K562 (cell line): Measurements from ENCODE around the gene KMT2D. TPM values are rescaled to one million over a fixed set of nuclear protein-coding genes. Genes with fewer than 3 reads are reported as not detected.
A peak's percentile ranks its signal among the peaks of the same experiment; 100 is the strongest.

Experiments used
- ATAC-seq: fragments of 200-7000 bp; cut with Tn5 transposase; 3 replicates; pipeline ENCODE4 v1.9.1; 2020; ENCODE audit warnings: moderate library complexity
- BruUV-seq: library from RNA; stranded (reverse); fragments of 400-500 nt; replicated peaks from 2 replicates; lab custom pipeline; 2021; lab: Mats Ljungman, UMichigan
- CTCF ChIA-PET: fragments of 300-600 bp; formaldehyde crosslinking; extraction: SDS; loops from one replicate; lab custom pipeline; 2021; ENCODE audit warnings: low intra/inter-chr PET ratio; lab: Yijun Ruan, JAX
- POLR2A ChIA-PET: fragments of 300-600, 350-650 bp; sonication (Branson Sonifier 250); formaldehyde crosslinking; extraction: SDS; loops from one replicate; lab custom pipeline; 2021; ENCODE audit warnings: antibody characterized with exemption, inconsistent platforms; lab: Yijun Ruan, JAX
- DNase-seq, 4 experiments: peaks; one replicate each; pipeline versions ENCODE4 v3.0.0 to v3.0.0-alpha.2; 2011 to 2018; ENCODE audit warnings: low spot score in 3 of 4, mixed read lengths in 3 of 4; ENCODE audit errors: extremely low read depth in 1 of 4
- FAIRE-seq: peaks from 2 replicates; lab custom pipeline; 2011; peaks lifted over from hg19 to GRCh38; lab: Jason Lieb, UNC
- H2AFZ ChIP-seq: 2 replicates; pipeline ENCODE4 v1.6.0; 2011; ENCODE audit warnings: low read depth, low read length, control low read depth, inconsistent platforms
- H3K27ac ChIP-seq: fragments of 200-600 bp; 3 replicates; pipeline ENCODE4 v1.8.0; 2011; ENCODE audit warnings: low read depth, mild to moderate bottlenecking, control low read depth, inconsistent platforms, low read length, moderate library complexity, mixed read lengths; ENCODE audit errors: extremely low read depth
- H3K27me3 ChIP-seq, 2 experiments: fragments of 300-600 bp in 1 of 2; 2 replicates in 1 of 2; 3 replicates in 1 of 2; pipeline versions ENCODE4 v1.6.0 to v1.8.0; 2011; ENCODE audit warnings: inconsistent platforms in 2 of 2, low read length in 2 of 2, mild to moderate bottlenecking in 1 of 2, mixed read lengths in 1 of 2, moderate library complexity in 1 of 2; ENCODE audit not compliant: control insufficient read depth in 2 of 2, insufficient read depth in 2 of 2
- H3K36me3 ChIP-seq: fragments of 300-600 bp; 3 replicates; pipeline ENCODE4 v1.8.0; 2011; ENCODE audit warnings: mild to moderate bottlenecking, low read length, inconsistent platforms; ENCODE audit not compliant: control insufficient read depth, insufficient read depth
- H3K4me1 ChIP-seq, 2 experiments: fragments of 200-600 bp in 1 of 2; replicated peaks in 1 of 2; 2 replicates in 1 of 2; 3 replicates in 1 of 2; pipeline versions ENCODE4 v1.5.1 to v1.8.0; 2011; ENCODE audit warnings: inconsistent platforms in 2 of 2, low read length in 2 of 2, mild to moderate bottlenecking in 1 of 2, mixed read lengths in 1 of 2, moderate library complexity in 1 of 2; ENCODE audit not compliant: control insufficient read depth in 2 of 2, insufficient read depth in 2 of 2
- H3K4me2 ChIP-seq: 2 replicates; pipeline ENCODE4 v1.6.1; 2011; ENCODE audit warnings: low read length, control low read depth, inconsistent platforms, mixed read lengths; ENCODE audit not compliant: insufficient read depth
- H3K4me3 ChIP-seq: fragments of 200-600 bp; sonication (generic), shearing (Covaris generic); 2 replicates; pipeline ENCODE4 v1.5.1; 2016; ENCODE audit warnings: control low read depth, inconsistent platforms
- H3K79me2 ChIP-seq: fragments of 200-600 bp; 3 replicates; pipeline ENCODE4 v1.8.0; 2011; ENCODE audit warnings: low read length, inconsistent platforms; ENCODE audit not compliant: control insufficient read depth, insufficient read depth
- H3K9ac ChIP-seq, 2 experiments: 2 replicates each; pipeline versions ENCODE4 v1.6.0 to v1.6.1; 2011; ENCODE audit warnings: low read depth in 2 of 2, low read length in 2 of 2, control low read depth in 1 of 2, inconsistent platforms in 1 of 2, mild to moderate bottlenecking in 1 of 2, mixed read lengths in 1 of 2; ENCODE audit not compliant: insufficient read depth in 1 of 2
- H3K9me1 ChIP-seq: one replicate; pipeline ENCODE4 v1.6.0; 2011; ENCODE audit warnings: inconsistent platforms, mild to moderate bottlenecking, low read length, moderate library complexity; ENCODE audit not compliant: control insufficient read depth, insufficient read depth
- H3K9me3 ChIP-seq: replicated peaks from 2 replicates; pipeline ENCODE4 v1.5.1; 2011; ENCODE audit warnings: low read depth, low read length, inconsistent platforms; ENCODE audit not compliant: control insufficient read depth, insufficient read depth
- H4K20me1 ChIP-seq: replicated peaks from 2 replicates; pipeline ENCODE4 v1.6.1; 2011; ENCODE audit warnings: low read length, inconsistent platforms, mixed read lengths; ENCODE audit not compliant: control insufficient read depth, insufficient read depth
- C11orf30 ChIP-seq: fragments of 450-650 bp; IDR thresholded peaks from 2 replicates; pipeline ENCODE4 v1.6.1; 2016; ENCODE audit warnings: low read depth, mild to moderate bottlenecking
- CBFA2T3 ChIP-seq: fragments of 450-650 bp; IDR thresholded peaks from 2 replicates; pipeline ENCODE4 v1.6.1; 2017
- EP400 ChIP-seq: fragments of 450-650 bp; IDR thresholded peaks from 2 replicates; pipeline ENCODE4 v1.6.1; 2017; ENCODE audit warnings: antibody characterized with exemption, mild to moderate bottlenecking, moderate library complexity
- KDM1A ChIP-seq, 2 experiments: fragments of 450-650 bp; IDR thresholded peaks; 2 replicates each; pipeline ENCODE4 v1.6.1; 2016; ENCODE audit warnings: mild to moderate bottlenecking in 2 of 2
- SMAD4 ChIP-seq: fragments of 250-450 bp; sonication (Bioruptor Pico); conservative IDR thresholded peaks from 2 replicates; pipeline ENCODE4 v1.8.0; 2021; ENCODE audit warnings: inconsistent platforms, mild to moderate bottlenecking, moderate library complexity
- TCF3 ChIP-seq: sonication (generic); formaldehyde crosslinking; IDR thresholded peaks from 2 replicates; pipeline ENCODE4 v1.4.0; 2020; ENCODE audit warnings: mild to moderate bottlenecking, missing genetic modification reagents
- ZSCAN29 ChIP-seq: fragments of 450-650 bp; IDR thresholded peaks from 2 replicates; pipeline ENCODE4 v1.6.1; 2017
- WGBS: fragments of 100-300 bp; shearing (Covaris generic); methylation state at CpG from one replicate; pipeline ENCODE4 v1.1.6; 2016; ENCODE audit warnings: low coverage, mixed read lengths; ENCODE audit not compliant: insufficient coverage; ENCODE audit errors: missing lambda C conversion rate; 5-methylcytosine and 5-hydroxymethylcytosine counted together
- in situ Hi-C: fragments of 300-500 bp; cut with MboI; formaldehyde crosslinking; loops from 4 replicates; pipeline ENCODE4 v1.15.0; 2018; ENCODE audit warnings: inconsistent platforms, mixed read lengths
- intact Hi-C: fragments of 100-400 bp; cut with micrococcal nuclease; formaldehyde crosslinking; loops from 2 replicates; pipeline ENCODE4 v1.14.2; 2022
- polyA plus RNA-seq, 8 experiments: library from polyadenylated mRNA; depleted of rRNA in 4 of 8; stranded (reverse) in 5 of 8; unstranded in 3 of 8; fragments of >200 nt; fragmentation: Nextera tagmentation in 2 of 8; fragmentation: Illumina TruSeq in 1 of 8; extraction: Ambion mirVana in 2 of 8; extraction: Trizol in 1 of 8; gene quantifications; 2 replicates each; pipeline versions ENCODE4 v1.2.1 to v1.2.3, GENCODE V29; 2011 to 2014; ENCODE audit warnings: inconsistent platforms in 1 of 8, missing spikeins in 1 of 8
- total RNA-seq, 7 experiments: library from RNA; depleted of rRNA in 6 of 7; stranded (reverse); fragments of >200 nt in 6 of 7; fragmentation: Illumina TruSeq in 2 of 7; extraction: Trizol in 2 of 7; gene quantifications; 2 replicates each; pipeline versions ENCODE4 v1.2.1 to v1.2.3, GENCODE V29; 2011 to 2021; ENCODE audit warnings: low replicate concordance in 1 of 7
- TF ChIP-seq, protein P1 (sequence below): sonication (generic); formaldehyde crosslinking; IDR thresholded peaks from 2 replicates; pipeline ENCODE4 v1.5.0; 2020; ENCODE audit warnings: missing genetic modification reagents

The KMT2D gene
- total and polyA plus RNA-seq, 9 of the 15 experiments (the other 6 are each of a cell fraction or from before 2014, with no cell fraction given): 0.22 to 93.7 (median 13.7) TPM

DNA sequence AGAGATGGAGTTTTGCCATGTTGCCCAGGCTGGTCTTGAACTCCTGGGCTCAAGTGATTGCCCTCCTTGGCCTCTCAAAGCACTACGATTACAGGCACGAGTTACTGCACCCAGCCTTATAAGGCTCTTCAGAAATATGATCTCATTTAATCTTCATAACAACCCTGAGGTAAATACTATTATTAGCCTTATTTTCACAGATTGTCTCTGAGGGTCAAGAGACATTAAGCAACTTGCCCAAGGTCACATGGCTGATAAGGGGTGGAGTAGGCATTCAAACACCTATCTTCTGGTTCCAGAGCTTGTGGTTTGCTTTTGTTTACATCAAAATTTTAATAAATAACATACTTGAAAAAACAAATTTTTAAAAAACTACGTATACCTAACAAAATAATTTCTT, 47.2 kb downstream of the KMT2D start:
- Histone ChIP-seq H3K4me1 (peaks cover 21 to 30% of the 10 kb centered on the region in 2 experiments; a peak in 4 of 5 replicates), H3K9me3 (no peaks in the 10 kb centered on the region), H3K4me3 (no peak overlapping the region), H4K20me1 (0 out of 2 replicates have a peak, but pooled peaks cover 3% of the 10 kb centered on the region), H3K9me1 (no peaks in the 10 kb centered on the region), H3K9ac (no peak overlapping the region), H3K36me3 (peaks cover 36% of the 10 kb centered on the region), H3K27ac (no peak overlapping the region), H3K79me2 (peaks cover 30% of the 10 kb centered on the region)
- ATAC-seq (no peak), FAIRE-seq (no peak), DNase-seq (no peak)
- POLR2A ChIA-PET: interaction anchor here (0.6 to 5.2 kb wide), 4 partner anchors 11 to 365 kb away, joined by 3 to 78 read pairs (median 3); partner anchors contain the start of gene DDN
- intact Hi-C loops: no loop called here
- no TSS peak for BruUV-seq
- TF ChIP-seq SMAD4 (CRISPR knock-in tag) (no peak), CBFA2T3 (0 out of 2 replicates have a peak, but pooled peaks have one; percentile 12), EP400 (no peak), C11orf30 (no peak), ZSCAN29 (no peak), TCF3 (CRISPR knock-in tag) (0 out of 2 replicates have a peak, but pooled peaks have one; percentile 15), KDM1A (IDR thresholded peaks at IDR 0.05) (no peak)
- TF ChIP-seq, protein P1, sequence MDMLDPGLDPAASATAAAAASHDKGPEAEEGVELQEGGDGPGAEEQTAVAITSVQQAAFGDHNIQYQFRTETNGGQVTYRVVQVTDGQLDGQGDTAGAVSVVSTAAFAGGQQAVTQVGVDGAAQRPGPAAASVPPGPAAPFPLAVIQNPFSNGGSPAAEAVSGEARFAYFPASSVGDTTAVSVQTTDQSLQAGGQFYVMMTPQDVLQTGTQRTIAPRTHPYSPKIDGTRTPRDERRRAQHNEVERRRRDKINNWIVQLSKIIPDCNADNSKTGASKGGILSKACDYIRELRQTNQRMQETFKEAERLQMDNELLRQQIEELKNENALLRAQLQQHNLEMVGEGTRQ (CRISPR knock-in tag): 0 out of 2 replicates have a peak, but pooled peaks have one; percentile 12
- TF ChIP-seq, all 486 proteins: peak for 3
- no peaks in the 10 kb centered on the region for H3K27me3 ChIP-seq
- in situ Hi-C loops: no loop called here
- H3K4me2 ChIP-seq: no peak overlapping the region
- 78% methylated on average over 3 of the region's 3 CpGs for WGBS
- CTCF ChIA-PET: interaction anchor here (1.6 kb wide), 1 partner anchor 17 kb away, joined by 10 read pairs; no protein-coding TSS in a partner anchor
- no peak overlapping the region for H2AFZ ChIP-seq
